Naive thymus-derived CD8-positive, alpha-beta T cell (primary cell): Measurements from ENCODE around the gene TEAD1. TPM values are rescaled to one million over a fixed set of nuclear protein-coding genes. Genes with fewer than 3 reads are reported as not detected.

ENCODE experiments used
- ATAC-seq, 2 donors: fragments of 150-1000 bp; cut with Tn5 transposase in 1 of 2; sonication (Bioruptor Pico), chemical (Tn5 transposase) in 1 of 2; 1 replicate in 1 of 2; 2 replicates in 1 of 2; pipeline ENCODE4 v1.10.0; 2021; ENCODE audit warnings: mild to moderate bottlenecking in 2 of 2, moderate library complexity in 2 of 2
- POLR2A ChIA-PET: fragments of 350-600 bp; sonication (Branson Sonifier 250); formaldehyde crosslinking; loops from one replicate; lab custom pipeline; 2021; ENCODE audit warnings: antibody characterized with exemption; lab: Charles Lee
- DNase-seq, 10 donors: peaks; one replicate each; pipeline versions ENCODE4 v3.0.0 to v3.0.0-alpha.2; 2020 to 2022
- H3K27ac Mint-ChIP-seq, 10 donors: one replicate each; pipeline ENCODE4 v1.8.0; 2020 to 2022; ENCODE audit warnings: mild to moderate bottlenecking in 10 of 10, mixed read lengths in 10 of 10, moderate library complexity in 4 of 10, inconsistent platforms in 1 of 10
- H3K27me3 Mint-ChIP-seq, 5 donors: one replicate each; pipeline ENCODE4 v1.8.0; 2021 to 2022; ENCODE audit warnings: mixed read lengths in 5 of 5
- H3K36me3 Mint-ChIP-seq, 3 donors: one replicate each; pipeline ENCODE4 v1.8.0; 2020 to 2022; ENCODE audit warnings: mixed read lengths in 3 of 3, mild to moderate bottlenecking in 2 of 3, inconsistent platforms in 1 of 3
- H3K4me1 Mint-ChIP-seq, 4 donors: one replicate each; pipeline ENCODE4 v1.8.0; 2021 to 2022; ENCODE audit warnings: mixed read lengths in 4 of 4
- H3K4me3 Mint-ChIP-seq, 10 donors: one replicate each; pipeline ENCODE4 v1.8.0; 2020 to 2022; ENCODE audit warnings: mild to moderate bottlenecking in 10 of 10, mixed read lengths in 10 of 10, moderate library complexity in 6 of 10, inconsistent platforms in 1 of 10
- H3K9me3 Mint-ChIP-seq, 9 donors: one replicate each; pipeline ENCODE4 v1.8.0; 2020 to 2022; ENCODE audit warnings: mixed read lengths in 9 of 9, mild to moderate bottlenecking in 3 of 9, inconsistent platforms in 1 of 9, moderate library complexity in 1 of 9
- polyA plus RNA-seq, 3 donors: library from polyadenylated mRNA; unstranded; fragments of 300-500 nt; fragmentation: Illumina TruSeq; gene quantifications; one replicate each; pipeline ENCODE4 v1.2.3, GENCODE V29; 2021
- total RNA-seq, 8 experiments: library from RNA in 2 of 8; stranded (reverse) in 2 of 8; gene quantifications; one replicate each; pipeline ENCODE4 v1.2.3 and lab custom pipeline; 2021 to 2026

TEAD1 gene
- total and polyA plus RNA-seq, 5 experiments from 2014 or later: not detected

- Mint-ChIP-seq H3K27ac (no peak overlapping the region), H3K4me3 (no peak overlapping the region), H3K9me3 (peaks cover 0 to 9% (median 2%) of the 10 kb centered on the region in 9 donors), H3K36me3 (peaks cover 0 to 6% (median 0%) of the 10 kb centered on the region in 3 donors), H3K27me3 (peaks cover 7 to 37% (median 11%) of the 10 kb centered on the region in 5 donors), H3K4me1 (no peaks in the 10 kb centered on the region)
- ATAC-seq (no peak), DNase-seq (no peak)
- POLR2A ChIA-PET: no interaction called here
Observed at GRCh38 chr11:12737024-12737423, 62.8 kb downstream of the TEAD1 start.

DNA sequence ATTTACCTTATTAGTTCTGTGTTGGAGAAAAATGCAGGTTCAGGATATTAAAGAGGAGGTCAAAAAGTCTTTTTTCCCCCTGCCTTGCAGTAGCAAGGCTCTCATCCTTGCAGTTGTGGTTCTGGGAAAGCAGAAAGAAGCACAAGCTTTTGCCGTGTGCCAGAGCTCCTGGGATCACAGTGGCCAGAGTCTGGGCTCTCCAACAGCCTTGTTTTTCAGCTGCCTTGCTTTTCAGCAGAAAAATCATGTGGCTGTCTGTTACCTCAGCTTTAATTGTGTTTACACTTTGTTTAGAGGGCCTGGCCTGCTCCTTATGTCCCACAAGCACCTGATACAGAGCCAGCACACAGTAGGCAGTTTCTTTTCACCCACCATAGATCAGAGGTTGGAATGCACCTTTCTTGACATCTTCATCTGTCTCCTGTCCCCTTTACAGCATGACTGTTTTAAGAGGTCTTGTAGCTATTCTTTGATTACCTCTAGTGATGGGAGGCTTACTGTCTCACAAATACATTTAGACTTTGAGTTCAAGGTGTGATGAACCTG lies 67.5 kb downstream of the TEAD1 start:
- Mint-ChIP-seq H3K4me3 (no peak overlapping the region), H3K9me3 (peaks cover 0 to 9% (median 2%) of the 10 kb centered on the region in 9 donors), H3K27ac (peak overlapping the region in 1 of 10 donors; percentile 14), H3K4me1 (peaks cover 0 to 3% (median under 1%) of the 10 kb centered on the region in 4 donors), H3K27me3 (peaks cover 7 to 36% (median 11%) of the 10 kb centered on the region in 5 donors), H3K36me3 (peaks cover 0 to 6% (median 0%) of the 10 kb centered on the region in 3 donors)
- POLR2A ChIA-PET: no interaction called here
- DNase-seq (no peak), ATAC-seq (no peak)

- peaks cover 0 to 5% (median 2%) of the 10 kb centered on the region in 4 donors for H3K4me1 Mint-ChIP-seq
- no peak overlapping the region for H3K4me3 Mint-ChIP-seq
- peaks cover 0 to 9% (median 2%) of the 10 kb centered on the region in 9 donors for H3K9me3 Mint-ChIP-seq
- POLR2A ChIA-PET: no interaction called here
- ATAC-seq: no peak
- peaks cover 7 to 44% (median 14%) of the 10 kb centered on the region in 5 donors for H3K27me3 Mint-ChIP-seq
- no peak overlapping the region for H3K27ac Mint-ChIP-seq
- no peak for DNase-seq
- peaks cover 0 to 6% (median 0%) of the 10 kb centered on the region in 3 donors for H3K36me3 Mint-ChIP-seq
Observed at GRCh38 chr11:12743834-12744449, 69.7 kb downstream of the TEAD1 start.

DNA sequence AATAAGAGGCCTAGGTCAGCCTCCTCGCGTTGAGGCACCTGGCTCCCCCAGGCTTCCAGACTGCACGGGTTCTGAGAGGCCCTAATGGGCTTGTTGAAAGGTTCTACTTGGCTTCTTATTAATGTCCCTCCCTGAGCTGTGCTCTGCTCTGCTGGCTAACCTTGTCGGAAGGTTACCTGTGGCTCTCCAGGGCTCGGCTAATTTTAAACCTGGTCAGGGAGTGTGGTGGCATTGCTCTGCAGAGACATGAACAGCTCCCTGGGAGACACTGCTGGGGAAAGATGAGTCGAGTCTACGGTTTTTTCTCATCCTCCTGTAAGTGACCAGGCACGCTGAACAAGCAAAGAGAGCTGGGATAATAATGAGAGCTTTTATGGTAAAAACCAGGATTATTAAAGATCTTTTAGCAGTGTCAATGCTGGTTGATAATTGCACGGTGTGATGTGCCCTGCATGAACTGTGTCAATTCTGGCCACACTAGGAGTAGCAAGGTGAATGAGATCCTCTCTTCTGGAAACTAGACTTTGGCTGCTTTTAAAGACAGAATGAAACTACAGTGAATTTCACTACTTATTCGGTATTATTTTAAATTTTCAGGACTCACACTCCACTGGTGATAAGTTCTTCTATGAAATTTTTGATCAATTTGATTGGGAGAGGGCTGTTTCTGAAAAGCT lies 70.7 kb downstream of the TEAD1 start:
- Mint-ChIP-seq H3K4me1 (peaks cover 0 to 5% (median 2%) of the 10 kb centered on the region in 4 donors), H3K36me3 (peaks cover 0 to 6% (median 0%) of the 10 kb centered on the region in 3 donors), H3K9me3 (peaks cover 0 to 9% (median 2%) of the 10 kb centered on the region in 9 donors), H3K27me3 (peaks cover 7 to 44% (median 15%) of the 10 kb centered on the region in 5 donors), H3K4me3 (no peak overlapping the region), H3K27ac (no peak overlapping the region)
- DNase-seq (no peak), ATAC-seq (no peak)
- POLR2A ChIA-PET: no interaction called here

DNA sequence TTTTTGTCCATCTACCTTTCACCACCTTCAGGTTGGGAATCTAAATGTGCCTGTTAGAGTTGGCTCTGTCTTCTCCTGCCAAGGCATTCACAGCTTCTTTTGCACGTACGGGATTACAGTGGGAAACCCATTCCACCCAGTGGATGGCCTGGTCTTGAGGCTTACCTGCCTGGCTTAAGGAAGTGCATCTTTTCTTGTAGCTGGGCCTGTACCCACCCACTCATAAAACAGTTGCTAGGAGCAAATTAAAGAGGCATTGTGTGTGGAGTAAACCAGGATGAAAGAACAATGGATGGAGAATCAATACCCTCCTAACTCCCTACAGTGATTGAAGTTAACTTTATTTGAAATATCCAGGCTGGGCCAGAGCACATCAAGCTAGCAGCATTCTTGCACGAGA lies 71.6 kb downstream of the TEAD1 start:
- DNase-seq: no peak
- H3K36me3 Mint-ChIP-seq: no peaks in the 10 kb centered on the region
- H3K27me3 Mint-ChIP-seq: peaks cover 2 to 44% (median 12%) of the 10 kb centered on the region in 5 donors
- H3K27ac Mint-ChIP-seq: no peak overlapping the region
- H3K9me3 Mint-ChIP-seq: peaks cover 0 to under 1% (median 0%) of the 10 kb centered on the region in 9 donors
- POLR2A ChIA-PET: no interaction called here
- peaks cover 0 to 5% (median 2%) of the 10 kb centered on the region in 4 donors for H3K4me1 Mint-ChIP-seq
- no peak for ATAC-seq
- no peak overlapping the region for H3K4me3 Mint-ChIP-seq

- H3K4me3 Mint-ChIP-seq: no peak overlapping the region
- no peaks in the 10 kb centered on the region for H3K36me3 Mint-ChIP-seq
- H3K9me3 Mint-ChIP-seq: no peaks in the 10 kb centered on the region
- no peak overlapping the region for H3K27ac Mint-ChIP-seq
- peaks cover 4 to 48% (median 14%) of the 10 kb centered on the region in 5 donors for H3K27me3 Mint-ChIP-seq
- POLR2A ChIA-PET: no interaction called here
- ATAC-seq (peak in 1 of 2 donors; percentile 42), DNase-seq (peak in 1 of 10 donors; percentile 18)
- peaks cover 0 to 5% (median 2%) of the 10 kb centered on the region in 4 donors for H3K4me1 Mint-ChIP-seq
Observed at GRCh38 chr11:12746593-12747097, 72.4 kb downstream of the TEAD1 start.

DNA sequence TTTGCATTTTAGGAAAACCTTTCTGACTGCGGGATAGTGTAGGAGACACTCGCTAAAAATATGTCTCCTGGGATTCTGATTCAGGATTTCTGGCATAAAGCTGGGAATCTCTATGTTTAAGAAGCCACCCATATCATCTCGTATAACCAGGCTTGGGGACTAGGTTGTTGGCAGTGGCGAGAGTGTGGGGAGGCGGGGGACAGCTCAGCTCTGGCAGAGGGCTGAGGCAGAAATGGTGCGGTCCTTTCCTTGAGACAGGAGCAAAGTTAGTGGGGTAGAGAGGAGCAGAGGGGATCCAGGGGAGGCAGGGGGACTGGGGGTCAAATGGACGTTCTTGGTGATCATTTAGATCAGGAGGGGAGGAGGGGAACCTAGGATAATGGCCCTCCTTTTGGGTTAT lies 74.3 kb downstream of the TEAD1 start:
- ATAC-seq: no peak
- POLR2A ChIA-PET: no interaction called here
- Mint-ChIP-seq H3K36me3 (no peaks in the 10 kb centered on the region), H3K4me3 (no peak overlapping the region), H3K27ac (no peak overlapping the region), H3K9me3 (no peaks in the 10 kb centered on the region), H3K27me3 (peaks cover 5 to 38% (median 14%) of the 10 kb centered on the region in 5 donors), H3K4me1 (peaks cover 0 to 5% (median 2%) of the 10 kb centered on the region in 4 donors)
- no peak for DNase-seq

DNA sequence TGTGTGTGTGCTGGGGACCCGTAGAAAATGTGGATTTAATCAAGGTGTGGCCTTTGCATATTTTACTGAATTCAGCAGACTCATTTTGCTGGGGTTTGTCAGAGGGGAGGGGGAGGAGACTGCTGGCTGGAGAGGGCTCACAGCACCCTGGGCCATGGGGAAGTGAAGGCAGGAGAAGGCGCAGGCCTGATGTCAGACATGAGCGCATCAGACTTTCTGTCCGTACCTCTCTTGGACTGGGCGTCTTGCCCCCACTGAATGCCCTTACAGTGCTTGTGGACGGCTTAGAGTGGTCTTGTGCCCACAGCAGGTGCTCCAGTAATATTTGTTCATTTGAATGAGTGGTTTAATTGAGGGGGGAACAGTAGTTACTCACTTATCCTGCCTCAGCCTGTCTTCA lies 75.2 kb downstream of the TEAD1 start:
- Mint-ChIP-seq H3K4me1 (peaks cover 0 to 5% (median 2%) of the 10 kb centered on the region in 4 donors), H3K4me3 (no peak overlapping the region), H3K36me3 (no peaks in the 10 kb centered on the region), H3K27me3 (peaks cover 5 to 34% (median 14%) of the 10 kb centered on the region in 5 donors), H3K27ac (no peak overlapping the region), H3K9me3 (no peaks in the 10 kb centered on the region)
- ATAC-seq (no peak), DNase-seq (no peak)
- POLR2A ChIA-PET: no interaction called here

GRCh38 chr11:12750181-12750580 lies 76.0 kb downstream of the TEAD1 start:
- peaks cover 5 to 34% (median 14%) of the 10 kb centered on the region in 5 donors for H3K27me3 Mint-ChIP-seq

DNA sequence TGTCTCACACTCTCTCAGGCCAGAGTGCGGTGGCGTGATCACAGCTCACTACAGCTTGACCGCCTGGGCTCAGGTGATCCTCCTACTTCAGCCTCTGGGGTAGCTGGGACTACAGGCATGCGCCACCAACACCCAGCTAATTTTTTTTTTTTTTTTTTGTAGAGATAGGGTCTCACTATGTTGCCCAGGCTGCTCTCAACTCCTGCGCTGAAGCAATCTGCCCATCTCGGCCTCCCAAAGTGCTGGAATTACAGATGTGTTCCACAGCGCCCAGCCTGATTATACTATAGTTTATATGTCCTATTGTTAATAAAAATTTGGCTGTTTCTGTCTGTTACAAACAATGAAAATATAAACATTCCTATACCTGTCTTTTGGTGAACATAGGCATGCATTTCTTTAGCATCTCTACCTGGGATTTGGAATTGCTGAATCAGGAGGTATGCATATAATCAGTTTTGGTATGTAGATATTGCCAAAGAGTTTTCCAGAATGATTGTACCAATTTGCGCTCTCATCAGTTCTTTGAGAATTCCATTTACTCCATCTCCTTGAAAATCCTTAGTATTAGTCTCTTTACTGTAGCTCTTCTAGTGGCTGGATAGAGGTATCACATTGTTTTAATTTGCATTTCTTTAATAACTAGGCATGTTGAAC lies 78.8 kb downstream of the TEAD1 start:
- H3K4me1 Mint-ChIP-seq: no peaks in the 10 kb centered on the region
- H3K36me3 Mint-ChIP-seq: no peaks in the 10 kb centered on the region
- DNase-seq (no peak), ATAC-seq (no peak)
- H3K27ac Mint-ChIP-seq: no peak overlapping the region
- no peak overlapping the region for H3K4me3 Mint-ChIP-seq
- peaks cover 3 to 46% (median 21%) of the 10 kb centered on the region in 5 donors for H3K27me3 Mint-ChIP-seq
- H3K9me3 Mint-ChIP-seq: no peaks in the 10 kb centered on the region
- POLR2A ChIA-PET: no interaction called here

More at GRCh38 chr11:12750181-12750580, 76.0 kb downstream of the TEAD1 start:
- H3K4me1 Mint-ChIP-seq: peaks cover 0 to 5% (median 2%) of the 10 kb centered on the region in 4 donors
- peak overlapping the region in 1 of 10 donors; percentile 68 for H3K27ac Mint-ChIP-seq
- ATAC-seq: no peak
- no peak overlapping the region for H3K4me3 Mint-ChIP-seq
- no peak for DNase-seq
- POLR2A ChIA-PET: no interaction called here
- no peaks in the 10 kb centered on the region for H3K36me3 Mint-ChIP-seq
- no peaks in the 10 kb centered on the region for H3K9me3 Mint-ChIP-seq

DNA sequence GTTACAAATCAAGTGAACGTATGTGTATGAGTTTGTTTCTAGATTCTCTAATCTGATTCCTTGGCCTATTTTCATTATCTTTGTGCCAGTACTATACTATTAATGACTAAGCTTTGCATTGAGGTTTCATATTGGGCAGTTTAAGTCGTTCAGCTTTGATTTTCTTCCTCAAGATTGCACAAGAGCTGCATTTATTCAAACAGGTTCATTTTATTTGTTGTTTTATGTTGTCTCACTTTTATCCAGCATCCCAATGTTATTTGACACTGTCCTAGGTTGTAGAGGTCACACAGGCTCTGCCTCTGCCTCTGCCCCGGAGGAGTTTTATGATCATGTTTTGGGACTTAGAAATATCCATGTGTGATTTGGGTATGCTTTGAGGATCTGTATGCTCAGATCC lies 79.8 kb downstream of the TEAD1 start:
- POLR2A ChIA-PET: no interaction called here
- no peak for ATAC-seq

GRCh38 chr11:12754582-12755234 lies 80.5 kb downstream of the TEAD1 start:
- ATAC-seq (no peak), DNase-seq (no peak)
- Mint-ChIP-seq H3K27ac (no peak overlapping the region), H3K27me3 (peaks cover 3 to 39% (median 17%) of the 10 kb centered on the region in 5 donors), H3K9me3 (no peaks in the 10 kb centered on the region), H3K36me3 (no peaks in the 10 kb centered on the region), H3K4me1 (no peaks in the 10 kb centered on the region), H3K4me3 (no peak overlapping the region)
- POLR2A ChIA-PET: no interaction called here

More for the DNA sequence above, 79.8 kb downstream of the TEAD1 start:
- Mint-ChIP-seq H3K27me3 (peaks cover 3 to 40% (median 15%) of the 10 kb centered on the region in 5 donors), H3K36me3 (no peaks in the 10 kb centered on the region), H3K9me3 (no peaks in the 10 kb centered on the region), H3K27ac (no peak overlapping the region), H3K4me3 (no peak overlapping the region), H3K4me1 (no peaks in the 10 kb centered on the region)
- no peak for DNase-seq
